HG03159 (cell line): ENCODE measurements around the gene GPR156.

Experiments
- ATAC-seq: cut with Tn5 transposase; IDR thresholded peaks from one replicate; pipeline ENCODE4 v1.9.1; 2021; ENCODE audit warnings: mild to moderate bottlenecking, moderate library complexity; ENCODE audit not compliant: unreplicated experiment

GPR156 gene

GRCh38 chr3:120129718-120130513, 155.1 kb downstream of the GPR156 start:
- ATAC-seq, result no peak

DNA sequence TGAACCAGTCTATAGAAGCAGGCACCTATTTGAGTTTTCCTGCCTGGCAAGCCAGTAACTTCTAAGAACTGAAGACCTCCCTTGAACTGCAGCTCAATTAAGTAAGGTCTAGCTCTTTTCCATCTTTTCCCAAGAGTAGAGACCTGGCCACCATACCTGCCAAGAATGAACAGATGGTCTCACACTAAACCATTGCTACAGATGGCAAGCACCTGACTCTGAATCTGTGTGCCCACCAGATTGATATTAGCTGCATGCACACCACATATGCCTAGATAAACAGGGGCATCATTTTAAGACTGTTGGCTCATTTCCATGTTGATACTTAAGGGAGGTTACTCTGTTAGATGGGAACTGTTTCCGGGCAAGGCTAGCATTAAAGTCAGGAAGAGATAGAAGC, 156.0 kb downstream of the GPR156 start:
- no peak for ATAC-seq

DNA sequence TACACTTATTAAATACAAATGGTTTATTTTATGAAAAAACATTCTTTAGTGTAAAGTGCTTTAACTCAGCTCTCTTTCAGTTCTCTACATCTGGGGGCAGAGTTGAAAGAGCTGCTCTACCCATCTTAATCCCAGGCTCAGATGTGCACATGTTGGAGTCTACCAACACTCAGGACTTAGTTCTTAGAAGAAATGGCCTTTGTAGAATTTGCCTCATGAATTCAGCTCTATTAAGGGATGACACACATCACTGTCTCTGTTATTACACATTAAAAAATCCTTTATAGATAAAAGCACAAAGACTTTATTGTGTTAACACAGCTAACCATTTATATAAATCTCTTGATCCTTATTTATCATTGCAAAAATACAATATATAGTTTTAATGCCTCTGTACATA, 159.0 kb downstream of the GPR156 start:
- no peak for ATAC-seq

GRCh38 chr3:120119846-120120510, 165.0 kb downstream of the GPR156 start:
- ATAC-seq, result no peak
